Loucy (cell line): ENCODE data around the gene WNK1.
A peak's percentile ranks its signal among the peaks of the same experiment; 100 is the strongest.
"Not testable (repeated sequence)": the region's sequence is repeated elsewhere in the genome, so short reads cannot be mapped to it uniquely, and the experiment has no call there.

ENCODE experiments used
- H2AFZ ChIP-seq: fragments of 200-600 bp; sonication (generic); 2 replicates; pipeline ENCODE4 v1.6.0; 2016; ENCODE audit warnings: antibody characterized with exemption, mild to moderate bottlenecking, low read length, moderate library complexity
- H3F3A ChIP-seq: fragments of 200-600 bp; 2 replicates; pipeline ENCODE4 v1.6.0; 2016; ENCODE audit warnings: antibody characterized with exemption, low read depth, mild to moderate bottlenecking
- H3K27me3 ChIP-seq: fragments of 200-600 bp; sonication (generic); 2 replicates; pipeline ENCODE4 v1.6.1; 2014; ENCODE audit warnings: low read length, mild to moderate bottlenecking; ENCODE audit not compliant: insufficient read depth, poor library complexity, severe bottlenecking
- H3K36me3 ChIP-seq: fragments of 200-600 bp; sonication (generic); 2 replicates; pipeline ENCODE4 v1.6.1; 2016; ENCODE audit warnings: low read length; ENCODE audit not compliant: insufficient read depth
- H3K4me1 ChIP-seq: fragments of 200-600 bp; sonication (generic); 2 replicates; pipeline ENCODE4 v1.5.1; 2014; ENCODE audit warnings: low read length, mild to moderate bottlenecking; ENCODE audit not compliant: insufficient read depth, poor library complexity, severe bottlenecking
- H3K4me2 ChIP-seq: fragments of 200-600 bp; sonication (generic); 2 replicates; pipeline ENCODE4 v1.6.0; 2014; ENCODE audit warnings: antibody characterized with exemption, low read length, low read depth, mild to moderate bottlenecking; ENCODE audit not compliant: poor library complexity, severe bottlenecking
- H3K4me3 ChIP-seq: fragments of 200-600 bp; sonication (generic); 2 replicates; pipeline ENCODE4 v1.5.1; 2014; ENCODE audit warnings: low read length, mild to moderate bottlenecking, mixed read lengths; ENCODE audit not compliant: poor library complexity, severe bottlenecking
- H3K79me2 ChIP-seq: fragments of 200-600 bp; sonication (generic); 2 replicates; pipeline ENCODE4 v1.6.1; 2014; ENCODE audit warnings: low read length; ENCODE audit not compliant: insufficient read depth
- H3K9ac ChIP-seq: fragments of 200-600 bp; sonication (generic); 2 replicates; pipeline ENCODE4 v1.6.0; 2014; ENCODE audit warnings: mild to moderate bottlenecking, low read depth, low read length, moderate library complexity; ENCODE audit not compliant: poor library complexity, severe bottlenecking
- H3K9me2 ChIP-seq: fragments of 200-600 bp; sonication (generic); replicated peaks from 2 replicates; pipeline ENCODE4 v1.6.1; 2016; ENCODE audit warnings: low read depth, low read length, mixed read lengths
- H3K9me3 ChIP-seq: fragments of 200-600 bp; sonication (generic); 2 replicates; pipeline ENCODE4 v1.6.1; 2014; ENCODE audit warnings: mild to moderate bottlenecking, antibody characterized with exemption, low read length, low read depth; ENCODE audit not compliant: insufficient read depth
- H4K20me1 ChIP-seq: fragments of 200-600 bp; sonication (generic); 2 replicates; pipeline ENCODE4 v1.6.0; 2014; ENCODE audit warnings: antibody characterized with exemption, low read length, mild to moderate bottlenecking; ENCODE audit not compliant: insufficient read depth, poor library complexity, severe bottlenecking
- EZH2phosphoT487 ChIP-seq: fragments of 200-600 bp; IDR thresholded peaks from 2 replicates; pipeline ENCODE4 v1.6.1; 2018; ENCODE audit warnings: antibody characterized with exemption, mild to moderate bottlenecking, moderate library complexity, borderline replicate concordance
- TF ChIP-seq, protein P1 (sequence below): fragments of 200-600 bp; sonication (generic); conservative IDR thresholded peaks from 2 replicates; pipeline ENCODE4 v1.5.1; 2014; ENCODE audit warnings: mild to moderate bottlenecking, antibody characterized with exemption, low read length

The WNK1 gene

DNA sequence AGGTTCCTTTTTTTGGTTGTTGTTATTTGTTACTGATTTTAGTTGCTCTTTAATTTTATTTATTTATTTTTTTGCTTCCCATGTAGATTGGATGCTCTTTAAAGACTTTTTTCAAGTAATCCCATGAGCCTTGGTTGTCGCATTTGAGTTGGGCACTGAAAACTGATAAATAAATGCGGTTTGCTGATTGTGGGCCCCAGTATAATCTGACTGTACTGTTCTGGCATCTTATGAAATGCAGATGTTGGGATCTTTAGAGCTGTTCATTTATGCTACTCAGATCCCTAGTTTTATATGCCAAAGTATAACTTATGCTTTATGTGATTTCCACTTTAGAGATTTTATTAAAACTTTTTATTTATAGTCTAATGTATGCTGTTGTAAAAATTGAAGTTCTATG is 33.3 kb downstream of the WNK1 start:
- peaks cover 92% of the 10 kb centered on the region for H4K20me1 ChIP-seq
- no peaks in the 10 kb centered on the region for H3F3A ChIP-seq
- no peak overlapping the region for H3K4me2 ChIP-seq

DNA sequence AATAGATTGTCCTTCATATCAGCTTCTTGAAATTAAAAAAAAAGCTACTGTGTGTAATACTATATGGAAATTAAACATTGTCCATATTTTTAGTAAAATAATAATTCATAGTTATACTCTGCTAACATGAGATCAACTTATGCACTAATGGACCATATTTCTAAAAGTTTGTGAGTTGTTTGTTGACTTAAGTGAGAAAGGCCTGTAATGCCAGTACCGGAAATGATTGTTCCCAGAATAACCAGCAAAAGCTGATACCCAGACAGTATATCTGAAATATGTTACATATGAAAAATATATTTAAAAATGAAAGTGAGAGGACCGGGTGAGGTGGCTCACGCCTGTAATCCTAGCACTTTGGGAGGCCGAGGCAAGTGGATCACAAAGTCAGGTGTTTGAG is 35.9 kb downstream of the WNK1 start:
- Histone ChIP-seq H2AFZ (no peak overlapping the region), H3K36me3 (no peaks in the 10 kb centered on the region)

More for the DNA sequence above, 33.3 kb downstream of the WNK1 start:
- no peaks in the 10 kb centered on the region for H3K9me2 ChIP-seq
- no peaks in the 10 kb centered on the region for H3K9me3 ChIP-seq
- no peak overlapping the region for H3K9ac ChIP-seq
- H3K36me3 ChIP-seq = no peaks in the 10 kb centered on the region
- no peak overlapping the region for H2AFZ ChIP-seq
- no peak for TF ChIP-seq EZH2phosphoT487
- TF ChIP-seq, protein P1, sequence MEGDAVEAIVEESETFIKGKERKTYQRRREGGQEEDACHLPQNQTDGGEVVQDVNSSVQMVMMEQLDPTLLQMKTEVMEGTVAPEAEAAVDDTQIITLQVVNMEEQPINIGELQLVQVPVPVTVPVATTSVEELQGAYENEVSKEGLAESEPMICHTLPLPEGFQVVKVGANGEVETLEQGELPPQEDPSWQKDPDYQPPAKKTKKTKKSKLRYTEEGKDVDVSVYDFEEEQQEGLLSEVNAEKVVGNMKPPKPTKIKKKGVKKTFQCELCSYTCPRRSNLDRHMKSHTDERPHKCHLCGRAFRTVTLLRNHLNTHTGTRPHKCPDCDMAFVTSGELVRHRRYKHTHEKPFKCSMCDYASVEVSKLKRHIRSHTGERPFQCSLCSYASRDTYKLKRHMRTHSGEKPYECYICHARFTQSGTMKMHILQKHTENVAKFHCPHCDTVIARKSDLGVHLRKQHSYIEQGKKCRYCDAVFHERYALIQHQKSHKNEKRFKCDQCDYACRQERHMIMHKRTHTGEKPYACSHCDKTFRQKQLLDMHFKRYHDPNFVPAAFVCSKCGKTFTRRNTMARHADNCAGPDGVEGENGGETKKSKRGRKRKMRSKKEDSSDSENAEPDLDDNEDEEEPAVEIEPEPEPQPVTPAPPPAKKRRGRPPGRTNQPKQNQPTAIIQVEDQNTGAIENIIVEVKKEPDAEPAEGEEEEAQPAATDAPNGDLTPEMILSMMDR = no peak
- no peaks in the 10 kb centered on the region for H3K27me3 ChIP-seq
- peaks cover 36% of the 10 kb centered on the region for H3K4me1 ChIP-seq
- H3K4me3 ChIP-seq = no peak overlapping the region
- peaks cover 99% of the 10 kb centered on the region for H3K79me2 ChIP-seq

DNA sequence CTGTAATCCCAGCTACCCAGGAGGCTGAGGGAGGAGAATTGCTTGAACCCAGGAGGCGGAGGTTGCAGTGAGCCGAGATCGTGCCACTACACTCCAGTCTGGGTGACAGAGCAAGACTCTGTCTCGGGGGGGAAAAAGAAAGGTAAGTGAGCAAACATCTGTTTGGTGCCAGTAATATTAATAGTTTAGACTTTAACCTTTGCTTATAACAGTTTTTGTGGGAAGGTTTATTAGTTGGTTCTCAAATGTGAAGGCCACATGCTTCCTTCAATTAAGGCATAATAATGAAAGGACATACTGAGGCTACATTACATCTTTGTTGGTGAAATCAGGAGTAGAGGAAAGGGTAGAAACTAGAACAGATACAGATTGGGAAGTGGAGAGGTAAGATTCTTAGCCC is 36.4 kb downstream of the WNK1 start:
- H3K9me3 ChIP-seq, H3K4me3 ChIP-seq, H3K9me2 ChIP-seq, H2AFZ ChIP-seq, H3K27me3 ChIP-seq, H3K36me3 ChIP-seq, H3F3A ChIP-seq, H3K9ac ChIP-seq: not testable (repeated sequence)
- H3K4me1 ChIP-seq = peaks cover 58% of the 10 kb centered on the region
- peaks cover 95% of the 10 kb centered on the region for H4K20me1 ChIP-seq
- peak overlapping the region; percentile 36 for H3K4me2 ChIP-seq
- H3K79me2 ChIP-seq = peaks cover 100% of the 10 kb centered on the region

More for the DNA sequence above, 35.9 kb downstream of the WNK1 start:
- Histone ChIP-seq H3K4me2 (no peak overlapping the region), H3K4me1 (peaks cover 54% of the 10 kb centered on the region), H4K20me1 (peaks cover 91% of the 10 kb centered on the region), H3K9ac (no peak overlapping the region), H3K79me2 (peaks cover 99% of the 10 kb centered on the region), H3K9me2 (no peaks in the 10 kb centered on the region), H3K27me3 (no peaks in the 10 kb centered on the region), H3K4me3 (no peak overlapping the region), H3F3A (no peaks in the 10 kb centered on the region), H3K9me3 (no peaks in the 10 kb centered on the region)
- TF ChIP-seq, protein P1 = no peak
- TF ChIP-seq EZH2phosphoT487 = no peak

DNA sequence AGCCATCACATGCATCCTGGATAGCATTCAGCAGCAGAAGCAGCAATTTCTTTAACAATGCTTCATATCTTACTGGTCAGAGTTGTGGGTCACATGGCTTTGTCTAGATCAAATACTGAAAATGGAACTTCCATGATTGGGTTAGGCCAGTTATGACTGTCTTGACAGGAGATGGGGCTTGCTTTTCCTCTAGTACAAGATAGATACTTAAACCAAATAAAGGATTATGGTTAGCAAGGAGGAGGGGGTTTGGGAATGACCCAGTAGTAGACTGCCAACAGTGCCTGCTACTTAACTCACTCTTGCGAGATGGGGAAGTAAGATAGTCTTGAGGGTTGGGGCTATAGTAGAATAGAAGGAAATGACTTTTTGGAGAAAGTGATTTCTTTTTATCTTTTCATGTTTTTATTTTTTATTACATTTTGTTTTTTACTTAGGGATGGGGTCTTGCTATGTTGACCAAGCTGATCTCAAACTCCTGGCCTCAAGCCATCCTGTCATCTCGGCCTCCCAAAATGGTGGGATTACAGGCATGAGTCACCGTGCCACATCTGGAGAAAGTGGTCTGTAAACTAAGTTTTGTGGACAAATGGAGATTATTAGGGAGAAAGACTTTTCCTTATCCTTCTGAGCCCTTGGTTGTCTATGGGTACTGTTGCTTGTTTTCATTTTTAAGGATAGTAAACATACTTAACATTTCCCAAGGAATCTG is 37.6 kb downstream of the WNK1 start:
- peaks cover 97% of the 10 kb centered on the region for H4K20me1 ChIP-seq
- no peak overlapping the region for H3K9ac ChIP-seq
- H3K9me3 ChIP-seq = no peaks in the 10 kb centered on the region
- H3K4me1 ChIP-seq = peaks cover 71% of the 10 kb centered on the region
- H3K9me2 ChIP-seq = no peaks in the 10 kb centered on the region
- peaks cover 100% of the 10 kb centered on the region for H3K79me2 ChIP-seq
- H3K4me3 ChIP-seq = no peak overlapping the region
- H2AFZ ChIP-seq = no peak overlapping the region
- H3K27me3 ChIP-seq = no peaks in the 10 kb centered on the region
- H3F3A ChIP-seq = peaks cover 9% of the 10 kb centered on the region; the same call in 1 of the 2 replicates
- TF ChIP-seq, protein P1 = no peak
- TF ChIP-seq EZH2phosphoT487 = no peak
- peak overlapping the region; percentile 31 for H3K4me2 ChIP-seq
- H3K36me3 ChIP-seq = no peaks in the 10 kb centered on the region
